DND-41 (cell line): Measurements from ENCODE around the gene ANO6.

ENCODE experiments used
- CTCF ChIP-seq: IDR thresholded peaks from 2 replicates; pipeline ENCODE4 v1.5.1; 2012; ENCODE audit warnings: borderline replicate concordance, low read length, moderate library complexity, mild to moderate bottlenecking; ENCODE audit not compliant: poor library complexity, severe bottlenecking; ENCODE audit errors: extremely low read depth
- EZH2 ChIP-seq: IDR thresholded peaks from 3 replicates; pipeline ENCODE4 v1.6.1; 2012; ENCODE audit warnings: borderline replicate concordance, low read depth, mild to moderate bottlenecking, moderate library complexity, low read length, inconsistent platforms; ENCODE audit not compliant: severe bottlenecking

DNA sequence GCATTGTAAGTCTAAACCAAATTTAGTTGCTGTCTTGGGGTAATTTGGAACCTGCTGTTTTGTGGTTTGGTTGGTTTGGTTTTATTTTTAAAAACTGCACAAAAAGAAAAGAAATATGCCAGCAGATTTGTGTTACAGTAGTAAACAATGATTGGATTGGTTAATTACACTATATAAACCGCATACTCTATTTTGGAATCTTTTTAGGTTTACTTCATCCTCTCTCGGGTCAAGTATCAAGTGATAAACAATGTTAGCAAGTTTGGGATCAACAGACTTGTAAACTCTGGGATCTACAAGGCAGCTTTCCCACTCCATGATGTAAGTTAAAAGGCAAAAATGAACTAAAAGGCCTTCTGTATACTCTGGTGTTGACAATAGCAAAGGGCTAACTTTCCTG, 132.4 kb downstream of the ANO6 start:
- TF ChIP-seq CTCF (no peak), EZH2 (no peak)
